ENCODE measurements around the gene MAP3K7. TPM values are rescaled to one million over a fixed set of nuclear protein-coding genes. Genes with fewer than 3 reads are reported as not detected.
"Not testable (repeated sequence)": the region's sequence is repeated elsewhere in the genome, so short reads cannot be mapped to it uniquely, and the experiment has no call there.

The MAP3K7 gene
- total RNA-seq, 4 donors from 2014 or later, result 18.4 to 26.6 (median 22.6) TPM

DNA sequence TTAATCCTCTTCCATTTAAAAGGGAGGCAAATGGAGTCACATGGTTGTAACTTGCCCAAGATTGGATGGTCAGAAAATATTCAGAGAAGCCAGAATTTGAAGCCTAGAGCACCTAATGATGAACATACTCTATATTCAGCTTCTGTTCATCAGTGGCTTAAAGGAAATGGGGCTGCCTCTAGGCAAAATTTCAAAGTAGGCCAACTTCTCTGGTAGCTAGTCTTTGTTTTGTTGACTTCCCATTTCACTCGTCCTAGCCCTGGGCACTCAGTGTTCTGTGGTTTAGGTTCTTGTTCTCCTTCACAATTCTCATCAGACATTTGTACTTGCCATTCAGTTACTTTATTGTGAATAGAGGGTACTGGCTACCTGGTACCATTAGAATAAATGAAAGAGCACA, 13.2 kb downstream of the MAP3K7 start:
- no peak for TF ChIP-seq EP300 (IDR thresholded peaks at IDR 0.05)
- TF ChIP-seq, protein P1, sequence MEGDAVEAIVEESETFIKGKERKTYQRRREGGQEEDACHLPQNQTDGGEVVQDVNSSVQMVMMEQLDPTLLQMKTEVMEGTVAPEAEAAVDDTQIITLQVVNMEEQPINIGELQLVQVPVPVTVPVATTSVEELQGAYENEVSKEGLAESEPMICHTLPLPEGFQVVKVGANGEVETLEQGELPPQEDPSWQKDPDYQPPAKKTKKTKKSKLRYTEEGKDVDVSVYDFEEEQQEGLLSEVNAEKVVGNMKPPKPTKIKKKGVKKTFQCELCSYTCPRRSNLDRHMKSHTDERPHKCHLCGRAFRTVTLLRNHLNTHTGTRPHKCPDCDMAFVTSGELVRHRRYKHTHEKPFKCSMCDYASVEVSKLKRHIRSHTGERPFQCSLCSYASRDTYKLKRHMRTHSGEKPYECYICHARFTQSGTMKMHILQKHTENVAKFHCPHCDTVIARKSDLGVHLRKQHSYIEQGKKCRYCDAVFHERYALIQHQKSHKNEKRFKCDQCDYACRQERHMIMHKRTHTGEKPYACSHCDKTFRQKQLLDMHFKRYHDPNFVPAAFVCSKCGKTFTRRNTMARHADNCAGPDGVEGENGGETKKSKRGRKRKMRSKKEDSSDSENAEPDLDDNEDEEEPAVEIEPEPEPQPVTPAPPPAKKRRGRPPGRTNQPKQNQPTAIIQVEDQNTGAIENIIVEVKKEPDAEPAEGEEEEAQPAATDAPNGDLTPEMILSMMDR (IDR thresholded peaks at IDR 0.05), result no peak
- TF ChIP-seq POLR2AphosphoS5 (IDR thresholded peaks at IDR 0.05), result no peak
- TF ChIP-seq POLR2A (IDR thresholded peaks at IDR 0.05), result no peak
- ATAC-seq, result no peak

DNA sequence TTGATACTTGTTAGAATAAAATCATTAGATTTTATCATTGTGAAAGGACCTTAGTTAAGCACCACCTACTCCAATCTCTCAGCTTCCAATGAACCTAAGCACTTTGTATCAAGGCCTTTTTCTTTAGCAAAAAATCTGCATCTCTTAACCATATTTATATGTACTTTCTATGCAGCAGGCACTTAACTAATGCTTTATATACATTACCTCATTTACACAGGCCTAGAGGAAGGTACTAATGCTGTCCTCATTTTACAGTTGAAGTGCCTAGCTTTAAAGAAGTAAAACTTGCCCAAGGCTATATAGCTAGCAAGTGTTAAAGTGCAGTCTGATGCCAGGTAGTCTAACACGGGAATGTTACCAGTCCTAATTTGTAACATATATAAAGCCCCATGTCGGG, 14.0 kb downstream of the MAP3K7 start:
- no peaks in the 10 kb centered on the region for H3K9me3 ChIP-seq
- 80 to 94% methylated on average over 1 to 2 of the region's 2 CpGs for WGBS, 2 donors (ENCODE audit: low coverage in 1 of 2)
- H3K4me3 ChIP-seq, result no peak overlapping the region
- TF ChIP-seq EP300 (IDR thresholded peaks at IDR 0.05), result no peak
- no peak for ATAC-seq
- no peak overlapping the region for H3K27ac ChIP-seq
- H3K4me1 ChIP-seq, result no peaks in the 10 kb centered on the region
- peaks cover 0 to 30% of the 10 kb centered on the region in 2 donors for H3K36me3 ChIP-seq
- no peaks in the 10 kb centered on the region for H3K27me3 ChIP-seq

More for the DNA sequence above, 13.2 kb downstream of the MAP3K7 start:
- Histone ChIP-seq H3K4me3 (no peak overlapping the region), H3K4me1 (no peaks in the 10 kb centered on the region), H3K27ac (no peak overlapping the region), H3K36me3 (peaks cover 0 to 31% of the 10 kb centered on the region in 2 donors), H3K9me3 (no peaks in the 10 kb centered on the region), H3K27me3 (no peaks in the 10 kb centered on the region)
- 67 to 73% methylated on average over 1 of the region's 1 CpG for whole genome bisulfite sequencing, 2 donors (ENCODE audit: low coverage in 1 of 2)

DNA sequence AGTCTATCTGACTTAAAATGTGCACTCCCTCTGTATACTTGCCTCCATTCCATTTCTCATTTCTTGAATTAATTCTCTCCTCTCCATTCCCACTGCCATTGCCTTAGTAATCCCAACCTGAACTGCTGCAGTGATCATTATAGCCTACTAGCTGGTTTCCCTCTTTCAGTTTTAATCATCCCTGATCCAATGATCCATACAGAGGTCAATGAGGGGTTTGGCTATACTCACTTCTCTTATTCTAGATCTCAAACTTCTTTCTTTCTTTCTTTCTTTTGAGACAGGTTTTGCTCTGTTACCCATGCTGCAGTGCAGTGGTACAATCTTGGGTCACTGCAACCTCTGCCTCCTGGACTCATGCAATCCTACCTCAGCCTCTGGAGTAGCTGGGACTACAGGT, 17.6 kb downstream of the MAP3K7 start:
- TF ChIP-seq POLR2AphosphoS5 (IDR thresholded peaks at IDR 0.05), result no peak
- TF ChIP-seq, protein P1 (IDR thresholded peaks at IDR 0.05), result no peak
- no peak for TF ChIP-seq EP300 (IDR thresholded peaks at IDR 0.05)
- TF ChIP-seq POLR2A (IDR thresholded peaks at IDR 0.05), result no peak
- H3K36me3 ChIP-seq, result peaks cover 0 to 18% of the 10 kb centered on the region in 2 donors
- no peaks in the 10 kb centered on the region for H3K9me3 ChIP-seq
- no peaks in the 10 kb centered on the region for H3K4me1 ChIP-seq
- no peaks in the 10 kb centered on the region for H3K27me3 ChIP-seq
- H3K4me3 ChIP-seq, result no peak overlapping the region
- ATAC-seq, result no peak
- no peak overlapping the region for H3K27ac ChIP-seq

DNA sequence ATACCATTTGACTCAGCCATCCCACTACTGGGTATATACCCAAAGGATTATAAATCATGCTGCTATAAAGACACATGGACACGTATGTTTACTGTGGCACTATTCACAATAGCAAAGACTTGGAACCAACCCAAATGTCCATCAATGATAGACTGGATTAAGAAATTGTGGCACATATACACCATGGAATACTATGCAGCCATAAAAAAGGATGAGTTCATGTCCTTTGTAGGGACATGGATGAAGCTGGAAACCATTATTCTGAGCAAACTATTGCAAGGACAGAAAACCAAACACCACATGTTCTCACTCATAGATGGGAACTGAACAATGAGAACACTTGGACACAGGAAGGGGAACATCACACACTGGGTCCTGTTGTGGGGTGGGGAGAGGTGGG, 19.2 kb downstream of the MAP3K7 start:
- H3K36me3 ChIP-seq, result peaks cover 0 to 25% of the 10 kb centered on the region in 2 donors
- not testable (repeated sequence) for H3K9me3 ChIP-seq, H3K27ac ChIP-seq, ATAC-seq, H3K27me3 ChIP-seq, H3K4me3 ChIP-seq, H3K4me1 ChIP-seq
- WGBS, 2 donors (ENCODE audit: low coverage in 1 of 2), result 100% methylated on average over 1 of the region's 1 CpG

DNA sequence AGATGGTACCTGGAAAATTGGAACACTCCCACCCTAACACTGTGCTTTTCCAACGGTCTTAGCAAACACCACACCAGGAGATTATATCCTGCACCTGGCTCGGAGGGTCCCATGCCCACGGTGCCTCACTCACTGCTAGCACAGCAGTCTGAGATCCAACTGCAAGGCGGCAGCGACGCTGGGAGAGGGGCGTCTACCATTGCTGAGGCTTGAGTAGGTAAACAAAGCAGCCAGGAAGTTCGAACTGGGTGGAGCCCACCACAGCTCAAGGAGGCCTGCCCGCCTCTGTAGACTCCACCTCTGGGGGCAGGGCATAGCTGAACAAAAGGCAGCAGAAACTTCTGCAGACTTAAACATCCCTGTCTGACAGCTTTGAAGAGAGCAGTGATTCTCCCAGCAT, 24.5 kb downstream of the MAP3K7 start:
- not testable (repeated sequence) for H3K27ac ChIP-seq, H3K9me3 ChIP-seq, H3K4me1 ChIP-seq, ATAC-seq, H3K4me3 ChIP-seq, H3K27me3 ChIP-seq
- H3K36me3 ChIP-seq, result peaks cover 0 to 60% of the 10 kb centered on the region in 2 donors
- WGBS, 2 donors (ENCODE audit: low coverage in 1 of 2), result 100% methylated on average over 1 of the region's 9 CpGs; no CpG with 5 or more reads in 1 of the 2 donors

DNA sequence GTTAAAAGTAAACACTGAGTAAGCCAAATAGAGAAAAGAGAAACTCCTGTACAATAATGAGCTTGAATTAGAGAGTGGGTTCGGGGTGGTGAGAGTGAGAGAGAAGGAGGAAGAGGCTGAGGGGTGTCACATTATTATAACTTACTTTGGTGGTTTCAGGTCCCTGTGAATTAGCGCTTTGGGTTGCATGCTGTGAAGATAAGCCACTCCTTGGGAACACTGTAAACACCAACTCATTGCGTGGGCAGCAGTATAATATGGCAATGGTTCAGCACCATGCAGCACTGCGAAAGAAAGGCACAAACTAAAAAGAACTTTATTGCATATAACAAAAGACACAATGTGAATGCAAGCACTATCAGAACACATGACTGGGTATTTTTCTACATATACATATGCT, 26.9 kb downstream of the MAP3K7 start:
- Histone ChIP-seq H3K27me3 (no peaks in the 10 kb centered on the region), H3K9me3 (no peaks in the 10 kb centered on the region), H3K27ac (no peak overlapping the region), H3K36me3 (peaks cover 0 to 83% of the 10 kb centered on the region in 2 donors), H3K4me1 (no peaks in the 10 kb centered on the region), H3K4me3 (no peak overlapping the region)
- TF ChIP-seq EP300 (IDR thresholded peaks at IDR 0.05) (no peak), POLR2AphosphoS5 (IDR thresholded peaks at IDR 0.05) (no peak), POLR2A (IDR thresholded peaks at IDR 0.05) (no peak)
- TF ChIP-seq, protein P1 (IDR thresholded peaks at IDR 0.05), result no peak
- no peak for ATAC-seq
- WGBS, 2 donors (ENCODE audit: low coverage in 1 of 2), result 70 to 72% methylated on average over 3 to 4 of the region's 4 CpGs

DNA sequence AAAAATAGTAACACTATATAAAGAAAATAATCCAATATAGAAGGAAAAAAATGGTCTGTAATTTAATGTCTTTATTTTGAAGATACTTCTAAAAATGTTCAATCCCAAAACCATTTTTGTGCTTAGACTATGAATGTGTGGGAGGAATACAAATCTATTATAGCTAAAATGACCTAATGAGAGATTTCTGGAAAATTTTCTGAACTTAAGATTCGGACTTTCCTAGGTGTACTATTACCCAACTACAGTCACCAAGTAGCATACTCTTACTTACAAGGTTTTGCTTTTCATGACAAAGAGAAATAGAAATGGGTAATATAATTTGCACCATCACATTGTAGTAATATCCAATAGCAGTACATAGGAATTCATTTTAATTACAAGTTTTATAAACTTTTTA, 29.9 kb downstream of the MAP3K7 start:
- no peak for TF ChIP-seq POLR2A (IDR thresholded peaks at IDR 0.05)
- no peak for TF ChIP-seq EP300 (IDR thresholded peaks at IDR 0.05)
- TF ChIP-seq, protein P1 (IDR thresholded peaks at IDR 0.05), result no peak
- no peak for TF ChIP-seq POLR2AphosphoS5 (IDR thresholded peaks at IDR 0.05)
- Histone ChIP-seq H3K4me3 (no peak overlapping the region), H3K4me1 (no peaks in the 10 kb centered on the region), H3K27ac (no peak overlapping the region), H3K9me3 (no peaks in the 10 kb centered on the region), H3K36me3 (peaks cover 0 to 94% of the 10 kb centered on the region in 2 donors), H3K27me3 (no peaks in the 10 kb centered on the region)
- 79 to 91% methylated on average over 1 of the region's 1 CpG for WGBS, 2 donors (ENCODE audit: low coverage in 1 of 2)
- ATAC-seq, result no peak

Data from gastroesophageal sphincter (tissue), 4 donors.